B cell (primary cell): ENCODE measurements around the gene SRCAP. TPM values are rescaled to one million over a fixed set of nuclear protein-coding genes. Genes with fewer than 3 reads are reported as not detected.

ENCODE experiments used
- ATAC-seq: fragments of 200-7000 bp; cut with Tn5 transposase; one replicate; pipeline ENCODE4 v1.10.0; 2021; ENCODE audit warnings: low read depth, mild to moderate bottlenecking, moderate number of reproducible peaks, moderate library complexity
- CTCF ChIA-PET: fragments of 350-600 bp; sonication (Branson Sonifier 250); formaldehyde crosslinking; loops from one replicate; lab custom pipeline; 2021; ENCODE audit warnings: antibody characterized with exemption, inconsistent platforms; lab: Charles Lee
- POLR2A ChIA-PET: fragments of 350-600 bp; sonication (Branson Sonifier 250); formaldehyde crosslinking; loops from one replicate; lab custom pipeline; 2021; ENCODE audit warnings: antibody characterized with exemption; lab: Charles Lee
- DNase-seq: peaks from one replicate; pipeline ENCODE4 v3.0.0; 2013
- H2AFZ ChIP-seq: 2 replicates; pipeline ENCODE4 v1.6.1; 2012; ENCODE audit warnings: mild to moderate bottlenecking, low read depth, low read length; ENCODE audit not compliant: insufficient read depth, poor library complexity, severe bottlenecking
- H3K27ac ChIP-seq, 2 donors: 1 replicate in 1 of 2; 2 replicates in 1 of 2; pipeline ENCODE4 v1.5.1; 2012 to 2013; ENCODE audit warnings: low read length in 2 of 2, mild to moderate bottlenecking in 2 of 2, moderate library complexity in 1 of 2
- H3K27me3 ChIP-seq, 4 experiments: fragments of 200-600 bp in 1 of 4; sonication (generic) in 1 of 4; replicated peaks in 1 of 4; 1 replicate in 2 of 4; 2 replicates in 2 of 4; pipeline versions ENCODE4 v1.6.1 to v1.7.0; 2013 to 2016; ENCODE audit warnings: low read length in 3 of 4, mild to moderate bottlenecking in 2 of 4, mixed read lengths in 1 of 4, moderate library complexity in 1 of 4; ENCODE audit not compliant: insufficient read depth in 4 of 4, control insufficient read depth in 3 of 4; ENCODE audit errors: control extremely low read depth in 1 of 4
- H3K36me3 ChIP-seq, 2 experiments: replicated peaks in 1 of 2; 1 replicate in 1 of 2; 2 replicates in 1 of 2; pipeline versions ENCODE4 v1.6.1 to v1.7.1; 2013; ENCODE audit warnings: low read length in 1 of 2; ENCODE audit not compliant: insufficient read depth in 2 of 2, control insufficient read depth in 1 of 2; ENCODE audit errors: control extremely low read depth in 1 of 2, extremely low read depth in 1 of 2
- H3K4me1 ChIP-seq, 2 donors: fragments of 200-600 bp in 1 of 2; sonication (generic) in 1 of 2; 1 replicate in 1 of 2; 2 replicates in 1 of 2; pipeline versions ENCODE4 v1.5.1 to v1.6.1; 2013 to 2017; ENCODE audit warnings: low read length in 2 of 2; ENCODE audit not compliant: control insufficient read depth in 2 of 2, insufficient read depth in 2 of 2
- H3K4me2 ChIP-seq: replicated peaks from 2 replicates; pipeline ENCODE3; 2012; ENCODE audit warnings: mild to moderate bottlenecking, low read depth, low read length; ENCODE audit not compliant: poor library complexity, severe bottlenecking
- H3K4me3 ChIP-seq, 5 experiments: fragments of 200-600 bp in 1 of 5; sonication (generic) in 1 of 5; 1 replicate in 3 of 5; 2 replicates in 2 of 5; pipeline versions ENCODE4 v1.5.1 to v1.7.0; 2011 to 2016; ENCODE audit warnings: low read length in 4 of 5, mild to moderate bottlenecking in 4 of 5, low read depth in 2 of 5, control low read depth in 1 of 5, moderate library complexity in 1 of 5; ENCODE audit not compliant: insufficient read depth in 1 of 5; ENCODE audit errors: control extremely low read depth in 1 of 5, extremely low read depth in 1 of 5
- H3K79me2 ChIP-seq: fragments of 200-600 bp; sonication (generic); one replicate; pipeline ENCODE4 v1.6.0; 2016; ENCODE audit warnings: low read length; ENCODE audit not compliant: control insufficient read depth, insufficient read depth
- H3K9ac ChIP-seq: fragments of 200-600 bp; sonication (generic); 2 replicates; pipeline ENCODE4 v1.6.1; 2017; ENCODE audit warnings: mild to moderate bottlenecking, low read length, moderate library complexity
- H3K9me3 ChIP-seq, 3 donors: one replicate each; pipeline versions ENCODE4 v1.6.1 to v1.7.1; 2013; ENCODE audit warnings: low read length in 2 of 3; ENCODE audit not compliant: control insufficient read depth in 2 of 3, insufficient read depth in 1 of 3; ENCODE audit errors: control extremely low read depth in 1 of 3
- H4K20me1 ChIP-seq: 2 replicates; pipeline ENCODE4 v1.6.0; 2012; ENCODE audit warnings: mild to moderate bottlenecking, low read length; ENCODE audit not compliant: insufficient read depth, control insufficient read depth, poor library complexity, severe bottlenecking
- H3K27ac Mint-ChIP-seq: one replicate; pipeline ENCODE4 v1.8.0; 2021; ENCODE audit warnings: mixed read lengths
- H3K27me3 Mint-ChIP-seq: one replicate; pipeline ENCODE4 v1.8.0; 2021; ENCODE audit warnings: mixed read lengths
- H3K4me1 Mint-ChIP-seq: one replicate; pipeline ENCODE4 v1.8.0; 2021; ENCODE audit warnings: mixed read lengths
- H3K4me3 Mint-ChIP-seq: one replicate; pipeline ENCODE4 v1.8.0; 2021; ENCODE audit warnings: mixed read lengths
- H3K9me3 Mint-ChIP-seq: one replicate; pipeline ENCODE4 v1.8.0; 2022; ENCODE audit warnings: mixed read lengths; ENCODE audit not compliant: insufficient read depth
- CTCF ChIP-seq: fragments of 200-600 bp; IDR thresholded peaks from one replicate; pipeline ENCODE4 v1.8.0; 2022; ENCODE audit warnings: antibody characterized with exemption, mild to moderate bottlenecking
- EZH2 ChIP-seq: IDR thresholded peaks from 2 replicates; pipeline ENCODE4 v1.6.1; 2012; ENCODE audit warnings: borderline replicate concordance, low read depth, mild to moderate bottlenecking, moderate library complexity, low read length; ENCODE audit not compliant: insufficient read depth, poor library complexity, severe bottlenecking
- WGBS: methylation state at CpG from one replicate; pipeline ENCODE4 v1.1.5; 2013; ENCODE audit warnings: missing lambda C conversion rate; ENCODE audit not compliant: insufficient coverage; 5-methylcytosine and 5-hydroxymethylcytosine counted together
- intact Hi-C: fragments of 100-400 bp; cut with micrococcal nuclease; formaldehyde crosslinking; loops from one replicate; pipeline ENCODE4 v1.10.0; 2022
- polyA plus RNA-seq: library from polyadenylated mRNA; depleted of rRNA; stranded (reverse); fragments of >200 nt; gene quantifications from 2 replicates; pipeline ENCODE4 v1.2.3, GENCODE V29; 2012
- total RNA-seq, 2 donors: library from RNA; stranded (reverse); fragments of 120-200 nt in 1 of 2; gene quantifications; 1 replicate in 1 of 2; 2 replicates in 1 of 2; pipeline versions ENCODE4 v1.2.3 to v1.2.4, GENCODE V29; 2013 to 2022

Gene SRCAP
- total and polyA plus RNA-seq, 2 donors (not counting 1 experiment from before 2014, with no cell fraction given): 20.9 to 145 TPM

- peak within 1 kb of the TSS; percentile 98 for H3K4me3 Mint-ChIP-seq
- intact Hi-C loops: loop anchor here (1.0 to 5.0 kb wide), 8 partner anchors 14 to 270 kb away; partner anchors contain the start of genes ORAI3, PHKG2 and STX4
- H3K4me1 Mint-ChIP-seq: peaks cover 36% of the 10 kb centered on the region
- Histone ChIP-seq H3K27me3 (no peaks in the 10 kb centered on the region), H3K36me3 (peaks cover 0 to 44% of the 10 kb centered on the region in 2 experiments), H2AFZ (peak within 1 kb of the TSS; percentile 94), H3K4me2 (peak within 1 kb of the TSS; percentile 97), H3K4me1 (peaks cover 24 to 37% of the 10 kb centered on the region in 2 donors), H3K79me2 (peaks cover 33% of the 10 kb centered on the region), H4K20me1 (peaks cover 43% of the 10 kb centered on the region), H3K27ac (peak within 1 kb of the TSS; percentile 57 to 91), H3K4me3 (peak within 1 kb of the TSS; percentile 82 to 93 (median 90)), H3K9ac (peak within 1 kb of the TSS; percentile 96), H3K9me3 (no peaks in the 10 kb centered on the region)
- H3K27me3 Mint-ChIP-seq: no peaks in the 10 kb centered on the region
- H3K9me3 Mint-ChIP-seq: no peaks in the 10 kb centered on the region
- under 1% methylated on average over 60 of the region's 60 CpGs for WGBS
- ChIA-PET CTCF (interaction anchor here (0.7 kb wide), 1 partner anchor 51 kb away, joined by 3 read pairs; no protein-coding TSS in a partner anchor), POLR2A (interaction anchor here (0.8 to 2.1 kb wide), 2 partner anchors 14 to 180 kb away, joined by 3 to 9 read pairs; partner anchors contain the start of gene PHKG2)
- peak within 1 kb of the TSS; percentile 95 for H3K27ac Mint-ChIP-seq
- ATAC-seq (peak; percentile 92), DNase-seq (peak; percentile 95)
- TF ChIP-seq CTCF (no peak), EZH2 (no peak)
Observed at GRCh38 chr16:30761928-30762902, 63.2 kb downstream of the SRCAP start, which contains the start of the genes CFAP119 and RNF40. TSS of gene CFAP119 (minus strand) at chr16:30762062. CDS start at chr16:30761748, 314 bp downstream. TSS of gene RNF40 (plus strand) at chr16:30762322. CDS start at chr16:30762546, 224 bp downstream.
